GM12878 (cell line): ENCODE data around the gene MRPL27. TPM values are rescaled to one million over a fixed set of nuclear protein-coding genes. Genes with fewer than 3 reads are reported as not detected.

Source experiments
- ATAC-seq: fragments of 200-7000 bp; cut with Tn5 transposase; 3 replicates; pipeline ENCODE4 v1.9.1; 2020; ENCODE audit warnings: mild to moderate bottlenecking, moderate library complexity
- BruUV-seq: library from RNA; stranded (reverse); fragments of 400-500 nt; replicated peaks from 2 replicates; lab custom pipeline; 2021; lab: Mats Ljungman, UMichigan
- CTCF ChIA-PET: fragments of 300-600 bp; sonication (Branson Sonifier 250); formaldehyde crosslinking; extraction: SDS; loops from one replicate; lab custom pipeline; 2021; ENCODE audit warnings: inconsistent platforms; lab: Yijun Ruan, JAX
- POLR2A ChIA-PET: fragments of 350-600 bp; formaldehyde crosslinking; extraction: SDS; loops from one replicate; lab custom pipeline; 2021; ENCODE audit warnings: inconsistent platforms; lab: Charles Lee
- RAD21 ChIA-PET: fragments of 300-600 bp; sonication (Branson Sonifier 250); formaldehyde crosslinking; loops from one replicate; lab custom pipeline; 2023; ENCODE audit warnings: antibody characterized with exemption; ENCODE audit not compliant: unreplicated experiment; lab: Charles Lee
- SMC1A ChIA-PET: fragments of 300-600 bp; sonication (Branson Sonifier 250); formaldehyde crosslinking; loops from one replicate; lab custom pipeline; 2023; ENCODE audit not compliant: unreplicated experiment, uncharacterized antibody; lab: Charles Lee
- DNase-seq: peaks from one replicate; pipeline ENCODE4 v3.0.0-alpha.2; 2011; ENCODE audit warnings: low read depth, low spot score
- FAIRE-seq: peaks from 3 replicates; lab custom pipeline; 2011; peaks lifted over from hg19 to GRCh38; lab: Jason Lieb, UNC
- H2AFZ ChIP-seq: 2 replicates; pipeline ENCODE4 v1.6.0; 2011; ENCODE audit warnings: low read depth, low read length, control low read depth; ENCODE audit not compliant: control insufficient read depth
- H3K27ac ChIP-seq: 2 replicates; pipeline ENCODE4 v1.5.1; 2011; ENCODE audit warnings: control low read depth; ENCODE audit not compliant: control insufficient read depth, insufficient read depth
- H3K27me3 ChIP-seq, 2 experiments: replicated peaks in 1 of 2; 2 replicates each; pipeline versions ENCODE4 v1.6.0 to v1.6.1; 2011; ENCODE audit warnings: low read length in 1 of 2; ENCODE audit not compliant: control insufficient read depth in 2 of 2, insufficient read depth in 2 of 2
- H3K36me3 ChIP-seq, 2 experiments: 2 replicates each; pipeline ENCODE4 v1.5.1; 2011; ENCODE audit warnings: low read length in 1 of 2; ENCODE audit not compliant: control insufficient read depth in 2 of 2, insufficient read depth in 2 of 2
- H3K4me1 ChIP-seq: 2 replicates; pipeline ENCODE4 v1.6.1; 2011; ENCODE audit warnings: mild to moderate bottlenecking, low read length, moderate library complexity, mixed read lengths; ENCODE audit not compliant: control insufficient read depth, insufficient read depth
- H3K4me2 ChIP-seq: 2 replicates; pipeline ENCODE4 v1.6.0; 2011; ENCODE audit warnings: control low read depth; ENCODE audit not compliant: control insufficient read depth, insufficient read depth
- H3K4me3 ChIP-seq: fragments of 200-600 bp; sonication (generic); 2 replicates; pipeline ENCODE4 v1.5.1; 2016
- H3K79me2 ChIP-seq: 2 replicates; pipeline ENCODE4 v1.6.0; 2011; ENCODE audit warnings: low read length; ENCODE audit not compliant: control insufficient read depth, insufficient read depth
- H3K9ac ChIP-seq: 2 replicates; pipeline ENCODE4 v1.8.0; 2011; ENCODE audit warnings: low read length, control low read depth, mixed read lengths; ENCODE audit not compliant: control insufficient read depth, insufficient read depth
- H3K9me3 ChIP-seq: replicated peaks from 3 replicates; pipeline ENCODE4 v1.5.1; 2011; ENCODE audit warnings: mild to moderate bottlenecking, low read length; ENCODE audit not compliant: control insufficient read depth, insufficient read depth
- H4K20me1 ChIP-seq: 2 replicates; pipeline ENCODE4 v1.6.0; 2011; ENCODE audit not compliant: control insufficient read depth, insufficient read depth
- GATAD2B ChIP-seq: fragments of 450-650 bp; conservative IDR thresholded peaks from 2 replicates; pipeline ENCODE4 v1.6.1; 2017; ENCODE audit warnings: low read depth, mild to moderate bottlenecking, moderate library complexity
- NFXL1 ChIP-seq: fragments of 450-650 bp; IDR thresholded peaks from 2 replicates; pipeline ENCODE4 v1.6.1; 2017; ENCODE audit warnings: antibody characterized with exemption, mild to moderate bottlenecking, borderline replicate concordance
- PML ChIP-seq: IDR thresholded peaks from 2 replicates; pipeline ENCODE4 v1.6.1; 2012; ENCODE audit warnings: low read length, inconsistent platforms
- WGBS: methylation state at CpG from one replicate; pipeline ENCODE4 v1.1.6; 2016; ENCODE audit warnings: low lambda C conversion rate; ENCODE audit not compliant: insufficient replicate concordance, insufficient coverage; ENCODE audit errors: missing lambda C conversion rate; 5-methylcytosine and 5-hydroxymethylcytosine counted together
- in situ Hi-C: fragments of 300-500 bp; cut with MboI; formaldehyde crosslinking; loops from 9 replicates; pipeline ENCODE4 v1.14.3; 2018; ENCODE audit warnings: mixed read lengths
- intact Hi-C: fragments of 100-400 bp; cut with micrococcal nuclease; formaldehyde crosslinking; loops from one replicate; pipeline ENCODE4 v1.14.2; 2022; ENCODE audit not compliant: unreplicated experiment
- polyA plus RNA-seq, 11 experiments: library from polyadenylated mRNA; depleted of rRNA in 4 of 11; unstranded in 6 of 11; stranded (reverse) in 5 of 11; fragments of >200 nt; fragmentation: Nextera tagmentation in 4 of 11; fragmentation: Illumina TruSeq in 1 of 11; extraction: Ambion mirVana in 4 of 11; extraction: Trizol in 1 of 11; gene quantifications; 1 replicate in 1 of 11; 2 replicates in 10 of 11; pipeline versions ENCODE4 v1.2.1 to v1.2.3, GENCODE V29; 2011 to 2016; ENCODE audit warnings: inconsistent platforms in 2 of 11, missing spikeins in 2 of 11, low read depth in 1 of 11
- total RNA-seq, 4 experiments: library from RNA; depleted of rRNA in 3 of 4; stranded (reverse); fragments of >200 nt in 3 of 4; fragmentation: Illumina TruSeq in 1 of 4; extraction: Trizol in 1 of 4; gene quantifications; 2 replicates each; pipeline versions ENCODE4 v1.2.1 to v1.2.3, GENCODE V29; 2013 to 2021

Gene MRPL27
- total and polyA plus RNA-seq, 10 of the 15 experiments (the other 5 are each of a cell fraction or from before 2014, with no cell fraction given), result 83.0 to 390 (median 131) TPM

GRCh38 chr17:50381260-50381815 is 8.4 kb upstream of the MRPL27 start:
- Histone ChIP-seq H3K27ac (no peak overlapping the region), H3K4me2 (no peak overlapping the region), H2AFZ (no peak overlapping the region), H3K79me2 (no peaks in the 10 kb centered on the region)
- in situ Hi-C loops, result no loop called here
- no peak for FAIRE-seq
- TF ChIP-seq GATAD2B, result no peak
- TF ChIP-seq NFXL1, result no peak
- 0 out of 2 replicates have a peak, but pooled peaks have one; percentile 3 for TF ChIP-seq PML
- TF ChIP-seq, all 136 proteins: peak for 1
- no TSS peak for BruUV-seq
- H3K4me3 ChIP-seq, result no peak overlapping the region
- no peak overlapping the region for H3K9ac ChIP-seq
- POLR2A ChIA-PET, result interaction anchor here (0.9 kb wide), 1 partner anchor 14 kb away, joined by 3 read pairs; no protein-coding TSS in a partner anchor
- DNase-seq (no peak), ATAC-seq (no peak)
- H3K4me1 ChIP-seq, result no peaks in the 10 kb centered on the region
- WGBS, result 97% methylated on average over 7 of the region's 7 CpGs
- no peaks in the 10 kb centered on the region for H3K9me3 ChIP-seq
- H4K20me1 ChIP-seq, result no peaks in the 10 kb centered on the region
- H3K27me3 ChIP-seq, result no peaks in the 10 kb centered on the region
- CTCF ChIA-PET, result interaction anchor here (0.7 to 3.8 kb wide), 5 partner anchors 9 to 40 kb away, joined by 3 to 25 read pairs (median 4); partner anchors contain the start of gene LRRC59
- intact Hi-C loops, result no loop called here
- SMC1A ChIA-PET, result interaction anchor here (1.0 to 1.9 kb wide), 4 partner anchors 10 to 48 kb away, joined by 3 to 11 read pairs (median 4); no protein-coding TSS in a partner anchor
- peaks cover 30 to 34% of the 10 kb centered on the region in 2 experiments for H3K36me3 ChIP-seq
- RAD21 ChIA-PET, result interaction anchor here (1.0 to 1.7 kb wide), 3 partner anchors 13 to 19 kb away, joined by 3 to 4 read pairs (median 4); no protein-coding TSS in a partner anchor
